T-helper 1 cell treated with Interleukin-12 subunit alpha and Interleukin-12 subunit beta and Interleukin-4 antibody, amounts not matched to agents 30 μg/mL and 1 μg/mL, for 36 hours (primary cell): ENCODE results near the gene GALNT18.
"Not testable (repeated sequence)": the region's sequence is repeated elsewhere in the genome, so short reads cannot be mapped to it uniquely, and the experiment has no call there.

Experiments
- H3K27ac Mint-ChIP-seq: one replicate; pipeline ENCODE4 v1.8.0; 2021; ENCODE audit warnings: mild to moderate bottlenecking, mixed read lengths
- H3K27me3 Mint-ChIP-seq: one replicate; pipeline ENCODE4 v1.8.0; 2021; ENCODE audit warnings: low read depth, mixed read lengths
- H3K36me3 Mint-ChIP-seq: one replicate; pipeline ENCODE4 v1.8.0; 2021; ENCODE audit warnings: low read depth, mixed read lengths
- H3K4me1 Mint-ChIP-seq: one replicate; pipeline ENCODE4 v1.8.0; 2021; ENCODE audit warnings: low read depth, mixed read lengths
- H3K4me3 Mint-ChIP-seq: one replicate; pipeline ENCODE4 v1.8.0; 2021; ENCODE audit warnings: mild to moderate bottlenecking, moderate library complexity, mixed read lengths
- H3K9me3 Mint-ChIP-seq: one replicate; pipeline ENCODE4 v1.8.0; 2021; ENCODE audit warnings: mixed read lengths

GALNT18 gene

DNA sequence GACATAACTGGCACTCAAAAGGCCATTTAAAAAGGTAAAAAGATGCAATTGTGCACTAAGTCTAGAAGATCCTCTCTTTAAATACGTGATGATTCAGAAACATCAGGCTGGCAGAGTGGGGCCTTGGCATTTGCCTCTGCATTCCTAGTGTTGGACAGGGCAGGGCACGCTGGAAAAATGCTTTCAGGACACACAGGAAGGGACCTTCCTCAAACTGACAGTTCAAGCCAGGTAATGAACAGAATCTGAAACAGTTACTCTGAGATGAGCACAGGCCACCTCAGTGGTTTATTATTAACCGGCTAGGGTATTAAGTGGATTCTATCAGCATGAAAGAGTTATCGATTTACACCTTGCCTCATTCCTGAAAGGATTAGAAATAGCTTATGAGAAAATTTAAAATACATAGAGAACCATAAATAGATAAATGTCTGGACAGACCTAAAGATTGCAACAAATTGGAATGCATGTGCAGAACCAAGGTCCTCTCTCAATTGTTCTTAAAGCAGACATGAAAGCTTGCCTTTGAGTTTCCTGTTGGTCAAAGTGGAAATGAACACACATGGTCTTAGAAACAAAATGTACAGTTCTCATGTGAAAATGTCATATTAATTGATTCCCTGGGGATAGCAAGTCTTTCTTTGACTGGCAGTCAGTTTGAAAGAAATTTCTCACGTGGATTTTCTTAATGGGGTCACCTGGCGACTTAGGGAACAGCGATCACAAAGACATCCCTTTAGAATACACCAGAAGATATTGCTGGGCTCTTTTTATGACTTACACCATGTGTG is 247.3 kb downstream of the GALNT18 start:
- H3K27me3 Mint-ChIP-seq: no peaks in the 10 kb centered on the region
- no peak overlapping the region for H3K4me3 Mint-ChIP-seq
- no peaks in the 10 kb centered on the region for H3K9me3 Mint-ChIP-seq
- no peak overlapping the region for H3K27ac Mint-ChIP-seq
- no peaks in the 10 kb centered on the region for H3K4me1 Mint-ChIP-seq
- H3K36me3 Mint-ChIP-seq: no peaks in the 10 kb centered on the region

DNA sequence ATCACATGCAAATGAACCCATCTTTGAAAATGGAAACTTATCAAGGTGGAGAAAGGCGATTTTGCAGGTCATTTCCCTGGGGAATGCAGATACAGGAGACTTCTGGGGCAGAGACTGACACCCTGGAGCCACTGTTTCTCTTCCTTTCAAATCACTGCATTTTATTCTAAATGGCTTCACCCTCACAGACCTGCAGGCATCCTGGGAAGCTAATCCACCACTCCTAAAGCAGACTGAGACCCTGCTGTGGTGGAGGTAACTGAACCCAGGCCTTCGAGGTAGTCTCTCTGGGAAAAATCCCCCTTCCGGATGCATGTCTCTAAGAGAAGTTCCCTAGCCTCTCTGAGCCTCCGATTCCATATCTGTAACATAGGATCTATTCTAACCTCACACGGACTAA is 247.9 kb downstream of the GALNT18 start:
- Mint-ChIP-seq H3K4me3 (no peak overlapping the region), H3K9me3 (no peaks in the 10 kb centered on the region), H3K27me3 (no peaks in the 10 kb centered on the region), H3K4me1 (no peaks in the 10 kb centered on the region), H3K27ac (no peak overlapping the region), H3K36me3 (no peaks in the 10 kb centered on the region)

DNA sequence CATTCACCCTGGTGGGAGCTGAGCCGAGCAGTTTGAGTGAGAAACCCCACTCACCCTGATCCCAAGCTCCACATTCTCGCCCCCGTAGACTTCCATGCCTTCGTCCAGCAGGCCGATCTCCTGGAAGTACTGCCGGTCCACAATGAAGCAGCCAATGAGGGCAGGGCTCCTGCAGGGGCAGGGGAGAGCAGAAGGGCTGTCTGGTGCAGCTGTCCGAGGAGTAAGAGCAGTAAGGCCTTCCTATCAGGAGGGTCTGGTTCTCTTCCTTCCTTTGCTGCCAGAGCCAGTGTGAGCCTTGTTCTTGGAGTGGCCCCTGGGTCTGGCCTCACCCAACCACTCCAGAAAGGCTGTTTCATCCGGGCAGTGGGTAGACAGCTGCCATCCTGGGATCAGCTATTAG is 249.3 kb downstream of the GALNT18 start:
- no peaks in the 10 kb centered on the region for H3K27me3 Mint-ChIP-seq
- no peak overlapping the region for H3K4me3 Mint-ChIP-seq
- H3K9me3 Mint-ChIP-seq: no peaks in the 10 kb centered on the region
- H3K4me1 Mint-ChIP-seq: no peaks in the 10 kb centered on the region
- no peak overlapping the region for H3K27ac Mint-ChIP-seq
- no peaks in the 10 kb centered on the region for H3K36me3 Mint-ChIP-seq

DNA sequence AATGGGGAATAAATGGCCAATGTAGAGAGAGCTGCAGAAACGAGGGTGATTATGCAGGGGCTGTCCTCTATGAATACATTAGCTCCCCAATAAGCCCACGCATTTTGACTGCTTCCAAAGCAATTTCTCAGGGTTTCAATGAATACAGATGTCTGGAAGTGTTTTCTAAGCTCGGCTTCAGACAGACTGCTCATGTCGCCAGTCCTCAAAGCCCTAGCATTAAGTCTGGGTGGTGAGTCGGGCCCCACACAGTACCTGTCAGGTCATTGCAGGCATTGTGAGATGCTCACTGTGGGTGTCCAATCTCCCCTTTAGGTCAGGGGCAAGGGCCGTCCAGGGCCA is 250.9 kb downstream of the GALNT18 start:
- Mint-ChIP-seq H3K4me1 (no peaks in the 10 kb centered on the region), H3K27me3 (no peaks in the 10 kb centered on the region), H3K4me3 (no peak overlapping the region), H3K27ac (no peak overlapping the region), H3K36me3 (no peaks in the 10 kb centered on the region), H3K9me3 (no peaks in the 10 kb centered on the region)

DNA sequence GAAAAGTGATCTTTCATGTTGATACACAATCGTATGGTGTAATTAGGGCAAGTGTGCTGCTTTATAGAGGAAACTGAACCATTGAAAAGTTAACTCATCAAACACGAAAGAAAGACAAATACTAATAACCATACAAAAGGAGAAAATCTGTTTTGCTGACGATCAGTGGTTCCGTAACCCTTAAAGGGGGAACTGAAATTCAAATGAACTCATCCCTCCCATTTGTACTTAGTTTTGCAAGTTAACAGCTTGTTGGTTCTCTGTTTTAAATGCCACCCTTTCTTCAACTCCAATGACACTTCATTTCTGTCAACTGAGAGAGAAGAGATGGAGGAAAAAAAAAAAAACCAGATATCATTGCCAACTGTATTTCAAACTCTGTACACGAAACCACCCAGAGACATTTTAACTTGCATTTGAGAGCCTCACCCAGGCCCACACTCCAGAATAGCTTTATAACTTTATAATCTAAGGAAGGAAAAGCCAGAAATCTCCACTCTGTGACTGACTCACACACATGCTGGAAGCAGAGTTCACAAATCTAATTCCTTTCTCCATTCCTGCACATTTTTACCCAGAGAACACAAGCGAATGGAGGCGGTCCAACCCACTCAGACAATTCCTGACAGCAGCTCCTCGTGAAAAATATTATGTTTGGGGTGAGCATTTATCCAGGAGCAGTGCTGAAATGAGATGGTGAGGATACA is 251.4 kb downstream of the GALNT18 start:
- Mint-ChIP-seq H3K36me3 (no peaks in the 10 kb centered on the region), H3K27me3 (no peaks in the 10 kb centered on the region), H3K4me3 (no peak overlapping the region), H3K27ac (no peak overlapping the region), H3K9me3 (no peaks in the 10 kb centered on the region), H3K4me1 (no peaks in the 10 kb centered on the region)

DNA sequence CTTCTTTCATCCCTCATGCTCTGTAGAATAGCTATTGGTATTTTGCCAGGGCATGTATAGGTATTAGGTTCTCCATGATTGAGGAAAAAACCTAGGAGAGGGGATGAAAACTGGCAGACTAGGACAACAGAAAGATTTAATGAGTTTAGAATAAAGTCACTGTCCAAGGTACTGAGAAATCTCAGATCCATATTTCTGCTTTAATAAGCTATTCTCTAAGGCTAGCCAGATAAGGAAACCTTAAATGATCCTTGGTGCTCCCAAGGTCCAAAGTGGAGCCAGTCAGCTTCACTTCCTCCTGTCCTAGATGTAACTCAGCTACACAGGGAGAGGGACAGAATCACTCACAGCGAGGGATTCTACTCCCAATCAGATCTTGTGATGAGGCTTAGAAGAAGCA is 255.0 kb downstream of the GALNT18 start:
- H3K9me3 Mint-ChIP-seq: no peaks in the 10 kb centered on the region
- no peaks in the 10 kb centered on the region for H3K4me1 Mint-ChIP-seq
- no peak overlapping the region for H3K27ac Mint-ChIP-seq
- peaks cover 3% of the 10 kb centered on the region for H3K27me3 Mint-ChIP-seq
- no peaks in the 10 kb centered on the region for H3K36me3 Mint-ChIP-seq
- H3K4me3 Mint-ChIP-seq: no peak overlapping the region

DNA sequence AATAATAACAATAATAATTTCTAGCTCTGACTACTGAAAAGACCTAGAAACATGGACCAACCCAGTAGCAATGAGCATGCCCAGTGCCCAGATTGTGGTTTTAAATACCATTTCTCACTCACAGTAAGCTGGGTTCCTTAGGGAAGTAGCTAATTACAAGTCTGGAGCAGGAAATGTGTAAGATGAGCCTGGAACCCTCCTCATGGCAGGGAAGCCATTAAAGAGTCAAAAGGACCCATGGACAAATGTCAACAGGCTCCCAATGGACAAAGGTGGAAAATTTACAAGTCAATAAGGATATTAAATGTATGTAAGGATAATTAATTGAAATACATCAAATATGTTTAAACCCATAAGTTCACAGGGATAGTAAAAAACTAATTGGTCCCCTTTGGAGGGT is 258.1 kb downstream of the GALNT18 start:
- Mint-ChIP-seq H3K27me3 (peaks cover 3% of the 10 kb centered on the region), H3K27ac (no peak overlapping the region), H3K4me1 (no peaks in the 10 kb centered on the region), H3K36me3 (no peaks in the 10 kb centered on the region), H3K9me3 (no peaks in the 10 kb centered on the region), H3K4me3 (no peak overlapping the region)

DNA sequence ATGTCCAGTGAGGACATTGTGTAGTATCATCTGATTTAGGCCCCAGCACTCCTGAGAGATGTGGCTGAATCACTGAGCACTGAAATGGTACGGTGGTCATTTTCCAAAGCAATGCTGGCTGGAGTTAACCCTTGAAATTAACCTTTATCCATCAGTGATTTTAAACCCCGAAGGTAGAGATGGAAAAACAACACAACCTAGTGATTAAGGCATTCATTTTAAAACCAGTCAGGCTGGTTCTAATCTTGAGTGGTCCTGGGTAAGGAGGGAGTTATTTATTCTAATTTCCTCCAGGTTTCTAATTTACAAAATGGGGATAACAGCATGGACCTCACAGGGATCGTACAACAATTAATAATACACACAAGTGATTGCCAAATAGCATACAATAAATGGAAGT is 262.2 kb downstream of the GALNT18 start:
- peaks cover 3% of the 10 kb centered on the region for H3K27me3 Mint-ChIP-seq

DNA sequence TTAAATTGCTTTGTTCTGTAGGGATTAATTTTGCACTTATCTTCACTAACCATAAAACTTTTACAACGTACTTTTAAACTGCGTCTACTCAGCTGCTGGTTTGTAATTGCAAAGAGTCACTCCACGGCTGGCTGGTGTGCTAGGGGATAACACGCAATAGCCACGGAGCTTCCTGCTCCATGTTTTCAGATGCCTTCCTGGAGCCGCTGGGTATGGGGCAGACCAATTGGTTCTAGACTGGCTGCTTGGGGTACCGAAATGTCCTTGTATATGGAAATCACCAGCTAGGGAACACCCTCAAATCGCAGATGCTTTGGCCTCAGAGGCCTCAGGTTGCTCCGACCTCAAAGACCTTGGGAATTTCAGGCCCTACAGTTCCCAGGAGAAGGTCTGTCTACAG is 265.0 kb downstream of the GALNT18 start:
- H3K36me3 Mint-ChIP-seq: no peaks in the 10 kb centered on the region
- H3K27me3 Mint-ChIP-seq: no peaks in the 10 kb centered on the region
- H3K4me3 Mint-ChIP-seq: no peak overlapping the region
- no peaks in the 10 kb centered on the region for H3K9me3 Mint-ChIP-seq
- no peaks in the 10 kb centered on the region for H3K4me1 Mint-ChIP-seq
- no peak overlapping the region for H3K27ac Mint-ChIP-seq

More for the DNA sequence above, 262.2 kb downstream of the GALNT18 start:
- no peaks in the 10 kb centered on the region for H3K36me3 Mint-ChIP-seq
- no peak overlapping the region for H3K4me3 Mint-ChIP-seq
- H3K4me1 Mint-ChIP-seq: no peaks in the 10 kb centered on the region
- no peaks in the 10 kb centered on the region for H3K9me3 Mint-ChIP-seq
- no peak overlapping the region for H3K27ac Mint-ChIP-seq

DNA sequence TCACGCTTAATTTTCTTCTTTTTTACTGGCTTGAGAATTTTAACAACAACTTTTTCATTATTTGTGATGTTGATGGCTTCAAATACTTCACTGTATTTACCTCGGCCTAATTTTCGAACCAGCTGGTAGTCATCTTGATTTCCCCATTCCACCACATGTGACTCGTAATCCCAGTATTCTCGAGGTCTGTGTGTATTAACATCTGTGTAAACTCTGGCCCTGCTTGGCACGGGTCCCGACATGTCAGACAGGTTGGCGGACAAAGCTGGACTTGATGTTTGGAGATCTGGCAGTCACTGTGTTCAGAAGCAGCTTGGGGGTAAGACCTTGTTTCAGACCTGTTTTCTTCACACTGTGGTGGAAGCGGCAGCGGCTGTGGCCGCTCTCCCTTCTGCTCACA is 268.9 kb downstream of the GALNT18 start, which contains the start of gene CSNK2A3:
Gene CSNK2A3, minus strand, starts transcription at position 373 of the 400 bp plus-strand sequence. Its CDS starts 131 bp downstream, at position 242.
- H3K36me3 Mint-ChIP-seq, H3K9me3 Mint-ChIP-seq, H3K27ac Mint-ChIP-seq, H3K27me3 Mint-ChIP-seq, H3K4me3 Mint-ChIP-seq, H3K4me1 Mint-ChIP-seq: not testable (repeated sequence)

DNA sequence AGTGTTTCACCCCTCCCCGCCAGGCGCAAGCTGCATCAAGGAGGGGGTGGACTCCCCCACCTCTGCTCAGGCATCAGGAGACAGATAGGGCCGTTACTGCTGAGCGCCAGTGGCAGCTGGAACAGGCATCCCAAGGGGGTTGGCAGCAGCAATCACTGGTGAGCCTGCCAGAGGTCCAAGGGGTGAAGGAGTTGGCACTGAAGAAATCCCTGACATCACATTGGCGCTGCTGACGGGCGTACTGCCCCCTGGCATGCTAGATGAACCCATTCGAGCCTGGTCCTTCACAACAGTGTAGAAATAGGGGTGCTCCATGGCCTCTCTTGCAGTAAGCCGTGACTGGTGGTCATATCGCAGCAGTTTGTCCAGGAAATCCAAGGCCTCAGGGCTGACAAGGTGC is 270.0 kb downstream of the GALNT18 start:
- not testable (repeated sequence) for H3K9me3 Mint-ChIP-seq, H3K27me3 Mint-ChIP-seq, H3K27ac Mint-ChIP-seq, H3K4me3 Mint-ChIP-seq, H3K36me3 Mint-ChIP-seq, H3K4me1 Mint-ChIP-seq

DNA sequence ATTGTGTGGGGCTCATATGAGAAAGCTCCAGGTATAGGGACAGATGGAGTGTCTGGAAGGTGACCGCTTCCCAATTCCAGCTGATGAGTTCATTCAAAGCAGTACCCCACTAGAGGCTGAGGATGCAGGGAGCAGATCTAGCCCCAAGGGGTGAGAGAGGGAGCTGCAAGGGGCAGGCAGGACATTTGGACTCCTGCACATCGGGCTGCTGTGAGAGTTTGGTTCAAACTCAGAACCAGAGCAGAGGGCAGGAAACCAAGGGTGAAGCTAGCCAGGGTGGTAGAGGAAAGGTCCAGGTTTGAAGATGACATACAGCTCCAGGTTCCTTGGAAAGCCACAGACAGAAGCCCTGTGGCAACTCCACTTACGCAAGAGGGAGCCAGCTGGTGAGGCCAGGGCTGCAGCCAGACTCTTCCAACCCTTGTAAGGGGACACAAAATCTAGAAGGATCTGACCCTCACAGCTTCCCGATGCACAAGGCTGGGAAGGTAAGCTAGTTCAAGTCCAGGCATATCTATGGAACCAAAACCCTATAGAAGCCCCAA is 270.7 kb downstream of the GALNT18 start:
- Mint-ChIP-seq H3K36me3 (no peaks in the 10 kb centered on the region), H3K27ac (no peak overlapping the region), H3K27me3 (no peaks in the 10 kb centered on the region), H3K9me3 (no peaks in the 10 kb centered on the region), H3K4me1 (no peaks in the 10 kb centered on the region), H3K4me3 (no peak overlapping the region)

DNA sequence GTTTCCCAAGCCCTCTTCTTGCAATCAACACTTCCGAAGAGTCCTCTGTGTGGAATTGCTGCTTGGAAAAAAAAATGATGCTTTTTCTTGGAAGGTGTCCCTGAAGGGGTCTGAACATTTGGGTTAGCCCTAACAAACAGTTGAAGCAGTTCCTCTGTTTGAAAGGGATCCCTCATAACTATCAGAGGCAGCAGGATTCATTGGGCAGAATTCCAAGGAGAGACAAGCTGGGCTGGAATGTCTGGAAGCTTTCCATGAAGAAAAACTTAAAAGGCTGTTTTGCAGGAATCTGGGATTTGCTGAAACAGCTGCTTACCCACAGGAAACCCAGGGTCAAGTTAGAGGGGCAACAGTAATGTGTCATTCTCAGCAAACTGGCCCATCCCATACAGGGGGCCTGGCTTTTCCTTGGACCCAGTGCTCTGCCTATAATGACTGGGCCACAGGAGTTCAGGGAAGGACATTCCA is 271.9 kb downstream of the GALNT18 start:
- no peaks in the 10 kb centered on the region for H3K36me3 Mint-ChIP-seq
- H3K9me3 Mint-ChIP-seq: no peaks in the 10 kb centered on the region
- H3K4me3 Mint-ChIP-seq: no peak overlapping the region
- H3K27ac Mint-ChIP-seq: no peak overlapping the region
- no peaks in the 10 kb centered on the region for H3K27me3 Mint-ChIP-seq
- no peaks in the 10 kb centered on the region for H3K4me1 Mint-ChIP-seq

DNA sequence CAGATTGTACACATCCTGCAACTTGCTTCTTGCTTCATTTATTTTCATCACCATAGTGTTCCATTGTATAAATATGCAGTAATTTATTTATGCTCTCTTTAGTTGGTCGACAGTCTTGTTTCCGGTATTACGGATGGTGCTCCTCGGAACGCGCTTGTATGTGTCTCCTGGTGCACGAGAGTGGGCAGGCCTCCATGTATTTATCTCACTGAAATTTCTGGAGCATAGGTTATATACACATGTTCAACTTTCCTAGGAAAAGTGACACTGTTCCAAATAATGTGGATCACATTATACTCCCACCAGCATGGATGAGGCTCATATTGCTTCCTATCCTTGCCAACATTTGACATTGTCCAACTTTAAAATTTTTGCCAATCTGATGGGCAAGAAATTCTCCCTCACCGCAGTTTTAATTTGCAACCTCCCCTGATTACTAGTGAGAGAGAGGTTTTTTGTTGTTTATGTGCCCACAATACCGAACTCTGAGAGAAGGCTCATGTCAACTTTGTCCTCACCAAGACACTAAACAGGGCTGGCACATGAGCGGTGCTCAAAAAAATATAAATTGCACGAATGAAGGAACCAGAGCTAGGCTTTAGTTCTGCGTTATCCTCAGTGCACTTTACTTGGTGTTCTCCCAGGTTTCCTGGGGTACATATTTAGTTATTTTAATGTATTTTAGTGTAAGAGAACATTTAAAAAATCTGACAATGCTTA is 272.5 kb downstream of the GALNT18 start:
- H3K27me3 Mint-ChIP-seq: no peaks in the 10 kb centered on the region
- H3K36me3 Mint-ChIP-seq: no peaks in the 10 kb centered on the region
- no peak overlapping the region for H3K4me3 Mint-ChIP-seq

More for the DNA sequence above, 272.5 kb downstream of the GALNT18 start:
- H3K27ac Mint-ChIP-seq: no peak overlapping the region
- H3K4me1 Mint-ChIP-seq: no peaks in the 10 kb centered on the region
- no peaks in the 10 kb centered on the region for H3K9me3 Mint-ChIP-seq
